GM21360 (cell line): ENCODE measurements around the gene AOC2.
"Not testable (repeated sequence)": the region's sequence is repeated elsewhere in the genome, so short reads cannot be mapped to it uniquely, and the experiment has no call there.

ENCODE experiments used
- ATAC-seq: cut with Tn5 transposase; IDR thresholded peaks from one replicate; pipeline ENCODE4 v1.9.1; 2021; ENCODE audit warnings: mild to moderate bottlenecking, moderate library complexity; ENCODE audit not compliant: unreplicated experiment

Gene AOC2

GRCh38 chr17:42878924-42879595 lies 34.7 kb downstream of the AOC2 start:
- no peak for ATAC-seq

GRCh38 chr17:42879596-42879985 lies 35.2 kb downstream of the AOC2 start:
- no peak for ATAC-seq

- no peak for ATAC-seq
Observed at GRCh38 chr17:42880776-42881310, 36.5 kb downstream of the AOC2 start.

GRCh38 chr17:42881706-42882105 lies 37.3 kb downstream of the AOC2 start:
- not testable (repeated sequence) for ATAC-seq

GRCh38 chr17:42882166-42882565 lies 37.8 kb downstream of the AOC2 start:
- no peak for ATAC-seq

- no peak for ATAC-seq
Observed at GRCh38 chr17:42883802-42884558, 39.6 kb downstream of the AOC2 start.

- not testable (repeated sequence) for ATAC-seq
Observed at GRCh38 chr17:42885806-42886205, 41.4 kb downstream of the AOC2 start.

GRCh38 chr17:42886283-42887176 lies 42.1 kb downstream of the AOC2 start:
- no peak for ATAC-seq

GRCh38 chr17:42889809-42890208 lies 45.4 kb downstream of the AOC2 start:
- no peak for ATAC-seq

GRCh38 chr17:42891539-42892152 lies 47.3 kb downstream of the AOC2 start:
- ATAC-seq: no peak

- no peak for ATAC-seq
Observed at GRCh38 chr17:42893359-42893758, 49.0 kb downstream of the AOC2 start.

- no peak for ATAC-seq
Observed at GRCh38 chr17:42894283-42895184, 50.2 kb downstream of the AOC2 start.

- no peak for ATAC-seq
Observed at GRCh38 chr17:42895185-42895555, 50.8 kb downstream of the AOC2 start.

GRCh38 chr17:42898147-42898811 lies 53.9 kb downstream of the AOC2 start:
- no peak for ATAC-seq

- not testable (repeated sequence) for ATAC-seq
Observed at GRCh38 chr17:42899981-42900380, 55.6 kb downstream of the AOC2 start.
